Measurements from ENCODE around the gene FKBP4.

FKBP4 gene

DNA sequence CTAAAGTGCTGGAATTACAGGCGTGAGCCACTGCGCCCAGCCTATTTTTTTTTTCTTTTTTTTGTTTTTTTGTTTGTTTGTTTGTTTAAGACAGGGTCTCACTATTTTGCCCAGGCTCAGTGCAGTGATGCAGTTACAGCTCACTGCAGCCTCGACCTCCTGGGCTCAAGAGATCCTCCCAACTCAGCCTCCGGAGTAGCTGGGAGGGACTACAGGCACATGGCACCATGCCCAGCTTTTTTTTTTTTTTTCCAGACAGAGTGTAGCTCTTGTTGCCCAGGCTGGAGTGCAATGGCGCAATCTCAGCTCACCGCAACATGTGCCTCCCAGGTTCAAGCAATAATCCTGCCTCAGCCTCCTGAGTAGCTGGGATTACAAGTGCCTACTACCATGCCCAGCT is 11.9 kb downstream of the FKBP4 start:
- Histone ChIP-seq H3K4me3 (no peak overlapping the region), H3K27ac (no peak overlapping the region)

DNA sequence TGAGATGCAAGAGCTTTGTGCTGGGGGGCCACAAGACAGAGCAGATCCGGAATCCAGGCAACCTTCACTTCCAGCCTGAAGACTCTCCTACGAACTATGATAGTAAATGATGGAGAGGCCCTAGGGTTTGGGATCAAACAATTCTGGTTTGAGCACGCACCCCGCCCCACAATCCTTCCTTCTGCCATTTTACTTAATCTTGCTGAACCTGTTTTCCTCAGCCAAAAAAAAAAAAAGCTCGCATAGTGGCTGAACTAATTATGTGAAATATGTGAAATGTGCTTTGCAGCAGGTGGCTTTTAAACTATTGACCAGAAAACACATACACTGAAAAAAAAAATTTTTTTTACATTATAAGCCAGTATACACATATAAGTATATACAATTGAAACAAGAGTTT is 17.0 kb downstream of the FKBP4 start:
- Histone ChIP-seq H3K4me3 (peak overlapping the region; percentile 52 to 76 (median 62)), H3K27ac (peak overlapping the region in 18 of 21 experiments; percentile 54 to 99 (median 90))

DNA sequence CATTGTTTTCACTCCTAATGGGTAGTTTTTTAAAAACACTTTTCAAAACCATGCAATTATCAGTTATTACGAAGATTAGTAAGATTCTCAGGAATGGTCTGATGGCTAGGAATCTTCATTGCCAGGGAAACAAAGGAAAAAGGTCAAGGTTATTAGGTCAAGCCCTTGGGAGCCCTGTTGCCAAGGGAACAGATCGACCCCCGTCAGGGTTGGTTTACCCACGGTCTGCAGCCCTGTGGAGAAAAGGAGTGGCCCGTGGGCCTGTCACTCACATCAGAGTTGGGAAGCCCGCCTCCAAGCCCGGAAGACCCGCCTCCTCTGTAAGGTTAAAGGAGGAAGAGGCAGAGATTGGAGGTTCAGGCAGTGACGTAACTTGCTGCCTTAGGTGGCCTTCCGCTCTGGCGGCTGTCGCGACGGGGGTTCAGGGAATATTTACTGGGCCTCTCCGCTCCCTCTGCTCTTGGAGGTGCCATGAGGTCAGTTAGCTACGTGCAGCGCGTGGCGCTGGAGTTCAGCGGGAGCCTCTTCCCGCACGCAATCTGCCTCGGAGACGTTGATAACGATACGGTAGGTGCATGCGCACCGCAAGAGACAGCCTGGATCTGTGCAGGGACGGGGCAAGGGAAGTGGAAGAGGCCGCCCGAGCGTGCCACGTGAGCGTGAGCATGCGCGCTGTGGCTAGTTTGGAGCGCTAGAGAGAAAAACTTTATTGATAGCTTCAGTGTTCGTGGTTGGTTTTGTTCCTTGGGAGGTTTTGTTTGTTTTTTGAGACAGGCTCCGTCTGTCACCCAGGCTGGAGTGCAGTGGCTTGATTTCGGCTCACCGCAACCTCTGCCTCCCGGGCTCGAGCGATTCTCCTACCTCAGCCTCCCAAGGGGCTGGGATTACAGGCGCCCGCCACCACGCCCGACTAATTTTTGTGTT is 17.8 kb downstream of the FKBP4 start, which contains the start of gene ITFG2:
Gene ITFG2 (plus strand): TSS at position 379 of the 924 bp plus-strand sequence. CDS start 93 bp downstream, at position 472.
- peak within 1 kb of the TSS; percentile 32 to 99 (median 90) for H3K27ac ChIP-seq
- H3K4me3 ChIP-seq = peak within 1 kb of the TSS; percentile 52 to 76 (median 62)

DNA sequence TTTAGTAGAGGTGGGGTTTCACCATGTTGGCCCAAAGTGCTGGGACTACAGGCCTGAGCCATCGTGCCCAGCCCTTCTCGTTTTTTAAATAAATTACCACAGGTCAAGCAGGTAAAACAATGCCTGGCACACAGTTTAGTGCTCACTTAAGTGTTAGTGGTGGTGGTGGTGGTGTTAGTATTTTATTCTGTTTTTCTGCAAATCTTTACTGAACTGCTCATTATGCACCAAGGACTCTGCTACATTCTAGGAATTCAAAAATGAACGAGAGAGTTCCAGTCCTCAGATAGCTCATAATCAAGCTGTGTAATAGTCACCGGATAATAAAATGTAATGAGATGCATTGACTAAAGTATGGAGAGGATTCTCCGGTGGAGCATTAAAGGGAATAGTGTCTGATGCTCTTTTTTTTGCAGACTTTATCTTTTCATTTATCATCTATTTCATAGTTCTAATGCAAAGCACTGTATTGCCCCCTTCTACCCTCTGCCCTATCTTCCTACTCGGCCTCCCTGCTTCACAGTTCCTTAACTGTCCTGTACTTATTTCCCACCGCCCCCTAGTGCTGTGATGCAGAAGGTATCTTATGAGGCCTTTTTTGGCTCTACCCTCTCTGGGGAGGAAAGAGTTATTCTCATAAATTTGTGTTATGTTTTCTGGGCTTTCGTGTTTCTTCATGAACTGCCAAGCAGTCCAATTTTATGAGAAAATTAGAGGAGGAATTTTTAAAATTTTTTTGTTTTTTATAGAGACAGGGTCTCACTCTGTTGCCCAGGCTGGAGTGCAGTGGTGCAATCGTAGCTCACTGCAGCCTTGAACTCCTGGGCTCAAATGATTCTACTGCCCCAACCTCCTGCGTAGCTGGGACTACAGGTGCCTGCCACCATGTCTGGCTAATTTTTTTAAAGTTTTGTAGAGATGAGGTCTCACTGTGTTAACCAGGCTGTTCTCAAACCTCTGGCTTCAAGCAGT is 18.7 kb downstream of the FKBP4 start:
- Histone ChIP-seq H3K4me3 (peak overlapping the region; percentile 52 to 76 (median 62)), H3K27ac (peak overlapping the region; percentile 32 to 99 (median 90))

DNA sequence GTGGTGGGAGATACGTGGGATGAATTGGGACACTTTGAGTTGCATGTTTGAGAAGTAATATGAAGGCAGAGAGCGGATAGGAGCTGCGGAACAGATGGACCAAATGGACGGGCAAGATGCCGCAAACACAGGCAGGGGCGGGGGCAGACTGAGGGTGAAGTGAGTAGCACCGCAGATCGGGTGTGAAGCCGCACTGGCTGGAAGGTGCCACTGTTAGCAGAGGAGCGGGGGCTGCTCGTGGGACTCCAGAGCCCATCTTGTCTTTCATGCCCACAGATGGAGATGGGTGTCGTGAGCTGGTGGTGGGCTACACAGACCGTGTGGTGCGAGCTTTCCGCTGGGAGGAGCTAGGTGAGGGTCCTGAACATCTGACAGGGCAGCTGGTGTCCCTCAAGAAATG is 25.0 kb downstream of the FKBP4 start:
- Histone ChIP-seq H3K4me3 (no peak overlapping the region), H3K27ac (no peak overlapping the region)

DNA sequence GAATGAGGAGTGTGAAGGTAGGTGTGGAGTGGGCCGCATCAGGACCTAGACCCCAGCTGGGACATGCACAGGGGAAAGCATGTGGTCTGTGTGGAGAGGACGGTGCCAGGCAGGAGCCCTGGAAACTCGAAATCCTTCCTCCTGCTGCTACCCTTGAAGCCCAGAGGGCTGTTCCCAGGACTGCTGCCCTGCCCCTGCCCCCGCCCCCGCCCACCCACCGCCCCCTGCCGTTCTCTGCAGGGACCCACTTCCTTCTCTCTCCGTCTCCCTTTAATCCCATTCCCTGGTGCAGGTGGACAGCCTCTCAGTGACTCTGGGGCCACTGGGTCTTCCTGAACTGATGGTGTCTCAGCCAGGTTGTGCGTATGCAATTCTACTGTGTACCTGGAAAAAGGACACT is 25.7 kb downstream of the FKBP4 start:
- Histone ChIP-seq H3K27ac (no peak overlapping the region), H3K4me3 (no peak overlapping the region)

DNA sequence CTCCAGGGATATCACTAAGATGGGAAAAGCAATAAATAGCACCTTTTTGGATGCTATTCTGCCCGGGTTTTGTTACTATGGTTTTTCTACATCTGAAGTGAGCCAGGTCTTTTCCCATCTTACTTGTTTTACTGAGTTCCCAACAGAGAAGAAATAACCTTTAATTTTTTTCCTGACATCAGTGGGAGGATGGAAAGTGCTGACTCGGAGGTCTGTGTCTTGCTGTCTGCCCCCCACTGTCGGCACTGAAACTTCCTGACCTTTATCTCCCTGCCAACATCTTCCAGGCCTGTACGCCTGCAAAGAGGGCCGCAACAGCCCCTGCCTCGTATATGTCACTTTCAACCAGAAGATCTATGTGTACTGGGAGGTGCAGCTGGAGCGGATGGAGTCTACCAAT is 28.7 kb downstream of the FKBP4 start:
- Histone ChIP-seq H3K27ac (no peak overlapping the region), H3K4me3 (no peak overlapping the region)

DNA sequence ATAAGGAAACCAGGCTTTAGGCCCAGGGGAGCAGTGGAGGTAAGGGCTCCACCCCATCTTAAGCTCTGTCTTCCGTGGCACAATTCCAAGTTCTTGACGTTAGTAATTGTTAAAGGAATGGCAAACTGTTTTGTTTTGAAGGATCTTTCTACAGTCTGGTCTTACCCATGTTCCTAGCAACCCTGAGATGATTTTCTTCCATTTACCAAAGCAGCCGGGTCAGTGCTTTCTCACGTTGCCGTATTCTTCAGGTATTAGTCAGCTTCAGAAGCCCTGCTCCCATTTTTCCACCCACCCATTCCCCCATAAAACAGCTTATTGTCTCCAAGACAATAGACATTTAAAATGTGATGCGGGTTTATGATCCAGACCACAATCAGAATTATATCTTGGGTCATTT is 29.8 kb downstream of the FKBP4 start:
- Histone ChIP-seq H3K4me3 (no peak overlapping the region), H3K27ac (no peak overlapping the region)

DNA sequence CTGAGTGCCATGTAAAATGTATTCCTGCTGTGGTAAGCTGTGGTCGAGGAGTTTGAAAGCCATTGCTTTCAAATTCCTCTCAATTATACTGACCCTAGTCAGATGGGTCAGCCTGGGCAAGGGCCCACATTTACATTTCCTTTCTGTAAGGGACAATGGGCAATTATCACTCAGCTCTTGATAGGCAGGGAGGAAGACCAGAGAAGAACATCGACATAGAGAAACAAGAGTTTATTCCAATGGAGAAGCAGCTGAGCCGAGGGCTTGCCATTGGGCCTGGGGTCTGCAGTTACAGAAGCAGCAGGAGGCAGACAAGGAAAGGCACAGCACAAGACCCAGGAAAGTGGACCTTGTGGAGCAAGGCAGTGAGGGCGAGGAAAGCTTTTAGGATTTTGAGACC is 30.4 kb downstream of the FKBP4 start:
- Histone ChIP-seq H3K27ac (no peak overlapping the region), H3K4me3 (no peak overlapping the region)

DNA sequence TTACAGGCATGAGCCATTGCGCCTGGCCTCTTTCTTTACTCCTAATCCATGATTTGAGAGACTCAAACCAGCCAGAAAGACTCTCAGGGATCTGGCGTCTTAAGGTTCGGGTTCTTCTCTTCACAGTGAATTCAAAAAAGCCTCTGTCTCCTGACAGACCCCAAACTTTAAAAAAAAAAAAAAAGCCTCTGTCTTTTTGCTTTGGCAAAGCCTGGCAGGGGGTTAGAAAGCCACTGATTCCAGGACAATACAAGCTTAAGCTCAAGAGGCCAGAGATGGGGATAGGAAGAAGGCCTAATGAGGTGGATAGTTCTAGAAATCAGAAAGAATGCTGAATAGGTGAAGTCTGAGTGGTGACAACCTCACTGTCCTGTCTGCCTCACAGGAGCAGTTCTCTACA is 31.3 kb downstream of the FKBP4 start:
- no peak overlapping the region for H3K4me3 ChIP-seq

DNA sequence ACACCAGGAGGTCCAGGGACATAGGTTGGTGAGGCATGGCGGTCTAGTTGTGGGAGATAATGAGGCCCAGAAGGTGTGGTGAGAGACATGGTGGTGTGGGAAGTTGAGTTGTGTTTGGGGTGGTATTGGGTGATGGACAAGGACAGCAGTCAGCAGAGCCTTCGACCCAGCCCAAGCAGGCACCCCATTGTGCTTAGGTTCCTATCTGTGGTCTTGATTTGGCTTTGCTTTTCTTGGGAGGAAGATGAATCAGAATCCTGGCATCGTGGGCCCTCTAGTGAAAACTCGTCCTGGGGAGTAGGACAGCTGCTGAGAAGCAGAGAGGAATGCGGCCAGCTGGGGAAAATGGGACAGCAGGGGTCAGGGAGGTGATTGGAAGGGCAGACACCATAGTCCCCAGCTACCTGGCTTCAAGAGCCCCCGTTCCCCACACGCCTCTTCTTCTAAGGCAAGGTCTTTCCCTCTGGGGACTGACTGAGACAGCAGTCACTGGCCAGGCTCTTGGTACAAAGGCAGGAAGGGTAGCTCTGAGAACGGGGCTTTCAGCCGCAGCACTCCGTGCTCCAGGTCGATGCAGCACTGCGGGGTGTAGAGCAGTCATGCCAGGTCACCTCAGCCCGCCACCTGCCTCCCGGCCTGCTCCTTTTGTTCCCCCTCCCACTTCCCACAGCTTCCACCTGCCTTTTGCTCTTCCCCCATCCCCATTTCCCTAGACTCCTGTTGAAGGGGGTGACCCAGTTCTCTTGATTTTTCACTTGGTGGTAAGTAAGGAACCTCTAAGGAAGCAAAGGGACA is 32.1 kb downstream of the FKBP4 start:
- no peak overlapping the region for H3K27ac ChIP-seq
- H3K4me3 ChIP-seq = no peak overlapping the region

More for the DNA sequence above, 31.3 kb downstream of the FKBP4 start:
- no peak overlapping the region for H3K27ac ChIP-seq

DNA sequence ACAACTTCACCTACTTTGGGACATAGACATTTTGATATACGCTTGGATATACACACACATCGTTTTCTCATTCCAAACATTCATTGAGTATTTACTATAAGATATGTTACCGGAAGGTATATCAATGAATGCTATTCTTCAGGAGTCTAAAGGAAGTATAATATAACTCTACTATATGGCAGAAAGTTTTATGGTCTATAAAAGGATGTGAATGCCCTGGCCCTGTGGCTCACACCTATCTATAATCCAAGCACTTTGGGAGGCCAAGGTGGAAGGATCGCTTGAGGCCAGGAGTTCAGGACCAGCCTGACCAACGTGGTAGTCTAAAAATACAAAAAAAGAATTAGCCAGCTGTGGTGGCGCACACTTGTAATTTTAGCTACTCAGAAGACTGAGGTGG is 34.5 kb downstream of the FKBP4 start:
- no peak overlapping the region for H3K4me3 ChIP-seq
- no peak overlapping the region for H3K27ac ChIP-seq

DNA sequence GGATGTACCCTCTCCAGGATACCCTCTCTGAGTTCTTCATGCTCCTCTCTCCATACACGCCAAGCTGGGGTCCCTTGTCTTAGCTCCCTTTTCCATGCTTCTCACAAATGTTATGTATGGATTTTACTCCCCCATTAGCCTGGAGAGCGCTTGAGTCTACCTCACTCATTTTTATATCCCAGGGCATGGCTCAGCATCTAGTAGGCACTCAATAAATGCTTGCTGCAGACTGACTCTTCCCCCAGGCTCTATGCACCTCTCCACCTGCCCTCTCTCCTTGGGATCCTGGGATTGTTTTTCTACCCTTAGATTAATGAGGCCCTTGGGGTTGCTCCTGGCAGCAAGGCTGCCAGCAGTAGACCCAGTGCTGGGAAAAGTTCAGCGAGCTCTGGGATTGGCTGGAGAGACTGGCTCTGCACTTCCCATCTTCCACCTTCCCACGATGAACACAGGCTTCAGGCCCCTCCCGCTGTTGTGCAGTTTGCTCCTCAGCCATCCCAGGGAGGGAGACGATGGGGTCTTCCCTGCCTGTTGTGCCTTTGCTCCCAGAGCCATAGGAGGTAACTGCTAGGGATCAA is 37.9 kb downstream of the FKBP4 start:
- Histone ChIP-seq H3K27ac (no peak overlapping the region), H3K4me3 (no peak overlapping the region)

DNA sequence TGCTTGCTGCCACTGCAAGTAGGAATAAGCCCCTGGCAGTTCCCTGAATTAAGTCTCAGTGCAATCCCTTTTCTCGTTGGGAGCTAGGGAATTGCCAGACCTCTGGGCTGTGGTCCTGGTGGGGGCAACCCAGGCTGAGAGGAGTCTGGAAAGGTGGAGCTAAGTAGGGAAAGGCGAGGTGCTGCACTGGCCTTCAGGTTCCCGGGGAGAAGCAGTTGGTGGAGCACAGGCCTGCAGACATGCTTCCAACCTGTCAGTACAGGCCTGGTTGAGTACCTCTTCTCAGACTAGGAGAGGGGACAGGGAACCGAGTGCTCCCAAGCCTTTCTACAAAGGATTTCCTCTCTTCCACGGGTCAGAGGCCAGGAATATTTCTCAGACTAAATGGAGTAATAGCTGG is 38.6 kb downstream of the FKBP4 start:
- H3K27ac ChIP-seq = no peak overlapping the region

DNA sequence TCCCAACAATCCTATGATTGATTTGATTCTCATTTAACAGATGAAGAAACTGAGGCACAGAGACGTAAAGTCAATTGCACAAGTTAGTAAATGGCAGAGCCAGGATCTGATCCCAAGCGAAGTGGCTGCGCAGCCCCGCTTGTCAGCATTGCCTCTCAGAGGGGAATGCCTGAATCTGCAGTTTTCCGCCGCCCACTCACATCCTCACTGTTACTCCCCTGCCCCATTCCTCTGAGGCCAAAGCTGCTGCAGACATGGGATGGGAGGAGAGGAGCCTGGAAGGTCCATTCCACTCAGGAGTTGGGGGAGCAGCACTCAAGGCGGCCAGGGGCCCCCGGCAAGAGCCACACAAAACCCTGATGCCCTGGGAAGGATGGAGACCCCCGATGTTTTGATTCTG is 39.0 kb downstream of the FKBP4 start:
- peak overlapping the region in 1 of 21 experiments; percentile 3 for H3K27ac ChIP-seq
- H3K4me3 ChIP-seq = no peak overlapping the region

More for the DNA sequence above, 38.6 kb downstream of the FKBP4 start:
- H3K4me3 ChIP-seq = no peak overlapping the region

DNA sequence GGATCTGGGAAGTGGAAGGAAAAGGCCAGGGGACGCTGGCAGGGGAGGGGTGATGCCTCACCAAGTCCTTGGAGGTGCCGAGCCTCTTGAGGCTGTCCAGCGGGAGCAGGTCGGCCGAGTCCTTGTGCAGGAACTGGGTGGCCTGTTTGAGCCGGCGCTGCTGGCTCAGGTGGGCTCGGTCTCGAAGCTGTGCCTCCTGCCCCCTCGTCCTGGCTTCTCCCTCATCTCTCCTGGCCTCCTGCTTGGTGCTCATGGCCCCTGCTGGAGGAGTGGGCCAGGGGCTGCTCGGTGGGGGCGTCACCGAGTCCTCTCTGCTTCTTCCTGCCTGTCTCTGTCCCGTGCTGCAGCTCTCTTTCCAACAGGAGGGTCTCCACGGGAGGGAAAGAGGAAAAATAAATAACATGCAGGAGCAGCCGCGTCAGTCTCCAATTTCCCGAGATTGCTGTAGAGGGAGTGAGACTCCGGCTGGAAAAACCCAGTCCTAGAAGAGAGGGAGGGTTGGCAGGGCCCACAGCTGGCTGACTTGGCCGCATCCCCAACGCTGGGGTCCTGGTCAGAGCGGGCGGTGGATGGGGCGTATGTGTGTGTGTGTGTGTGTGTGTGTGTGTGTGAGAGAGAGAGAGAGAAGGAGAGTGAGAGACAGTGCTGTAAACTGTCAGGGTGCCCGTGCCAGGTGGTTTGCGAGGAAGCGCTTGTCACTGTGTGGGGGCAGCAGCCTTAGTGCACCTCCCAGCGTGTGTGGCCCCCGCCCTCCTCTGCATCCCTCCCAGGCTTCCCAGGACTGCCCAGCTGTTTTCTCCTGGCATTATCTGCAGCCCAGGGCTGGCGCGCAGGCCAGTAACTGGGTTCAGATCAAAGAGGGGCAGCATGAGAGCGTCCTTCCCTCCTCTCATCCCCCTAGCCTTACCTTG is 40.1 kb downstream of the FKBP4 start, which contains the start of gene NRIP2:
Gene NRIP2 (minus strand): TSS at position 455 of the 911 bp plus-strand sequence. CDS start 52 bp downstream, at position 403.
- H3K27ac ChIP-seq = peak within 1 kb of the TSS in 1 of 21 experiments; percentile 3
- H3K4me3 ChIP-seq = no peak within 1 kb of the TSS

DNA sequence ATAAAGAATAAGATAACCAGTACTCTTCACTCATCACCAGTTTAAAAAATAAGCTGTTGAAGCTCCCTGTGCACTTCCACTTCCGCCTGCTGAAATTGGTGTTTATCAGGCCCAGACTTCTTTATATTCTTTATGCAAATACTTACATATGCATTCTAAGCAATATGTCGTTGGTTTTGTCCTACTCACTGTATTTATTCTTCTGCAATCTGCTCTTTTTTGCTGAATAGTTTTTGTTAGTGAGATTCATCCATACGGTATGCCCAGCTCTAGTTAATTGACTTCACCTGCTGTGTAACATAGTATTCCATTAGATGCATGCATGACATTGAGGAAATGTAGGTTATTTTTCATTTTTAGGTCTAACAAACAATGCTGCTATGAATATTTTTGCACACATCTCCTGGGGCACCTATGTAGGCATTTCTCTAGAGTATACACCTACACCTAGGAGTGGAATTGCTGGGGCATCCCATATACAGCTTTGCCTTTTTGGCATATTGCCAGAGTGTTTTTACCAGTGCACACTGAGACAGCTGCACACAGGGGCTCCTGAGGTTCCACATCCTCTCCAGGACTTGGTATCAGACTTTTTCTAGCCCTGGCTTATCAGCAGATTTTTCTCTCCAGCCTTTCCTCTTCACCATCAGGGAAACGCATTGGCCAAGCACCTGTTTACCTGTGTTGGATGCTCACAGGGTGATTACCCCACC is 41.1 kb downstream of the FKBP4 start:
- no peak overlapping the region for H3K4me3 ChIP-seq
- no peak overlapping the region for H3K27ac ChIP-seq
